Ishikawa (cell line): Measurements from ENCODE around the gene SLC12A6.
A peak's percentile ranks its signal among the peaks of the same experiment; 100 is the strongest.

Experiments used
- CEBPB ChIP-seq: IDR thresholded peaks from 2 replicates; pipeline ENCODE4 v1.6.1; 2012
- CREB1 ChIP-seq: IDR thresholded peaks from 2 replicates; pipeline ENCODE4 v1.6.1; 2012; ENCODE audit warnings: low read depth
- EGR1 ChIP-seq: IDR thresholded peaks from 2 replicates; pipeline ENCODE4 v1.6.1; 2012
- EP300 ChIP-seq: IDR thresholded peaks from 2 replicates; pipeline ENCODE4 v1.6.1; 2012; ENCODE audit warnings: borderline replicate concordance
- FOXM1 ChIP-seq: IDR thresholded peaks from 2 replicates; pipeline ENCODE4 v1.6.1; 2012; ENCODE audit warnings: low read depth, borderline replicate concordance
- MAX ChIP-seq: IDR thresholded peaks from 2 replicates; pipeline ENCODE4 v1.6.1; 2012
- NFIC ChIP-seq: IDR thresholded peaks from 2 replicates; pipeline ENCODE4 v1.6.1; 2012
- RAD21 ChIP-seq: IDR thresholded peaks from 2 replicates; pipeline ENCODE4 v1.6.1; 2012; ENCODE audit warnings: low read depth
- REST ChIP-seq: IDR thresholded peaks from 2 replicates; pipeline ENCODE4 v1.6.1; 2012; ENCODE audit warnings: low read depth, mild to moderate bottlenecking
- TAF1 ChIP-seq: IDR thresholded peaks from 2 replicates; pipeline ENCODE4 v1.6.1; 2012; ENCODE audit warnings: low read depth, mild to moderate bottlenecking
- TCF12 ChIP-seq: IDR thresholded peaks from 2 replicates; pipeline ENCODE4 v1.6.1; 2012; ENCODE audit warnings: low read depth
- TEAD4 ChIP-seq: IDR thresholded peaks from 2 replicates; pipeline ENCODE4 v1.6.1; 2012
- USF1 ChIP-seq: IDR thresholded peaks from 2 replicates; pipeline ENCODE4 v1.6.1; 2012
- YY1 ChIP-seq: IDR thresholded peaks from 2 replicates; pipeline ENCODE4 v1.6.1; 2012; ENCODE audit warnings: low read depth
- ZBTB7A ChIP-seq: IDR thresholded peaks from 2 replicates; pipeline ENCODE4 v1.6.1; 2012; ENCODE audit warnings: low read depth

The SLC12A6 gene

GRCh38 chr15:34337557-34338306, at the start of gene SLC12A6:
Gene SLC12A6 (minus strand): TSS chr15:34337781. CDS start chr15:34336680, 1,101 bp downstream.
- TF ChIP-seq TCF12 (no peak), MAX (no peak), CREB1 (no peak), ZBTB7A (peak; percentile 63), RAD21 (no peak), EGR1 (no peak), FOXM1 (no peak), TAF1 (0 out of 2 replicates have a peak, but pooled peaks have one; percentile 44), TEAD4 (no peak)

GRCh38 chr15:34376856-34377255, 39.3 kb upstream of the SLC12A6 start:
- no peak for TF ChIP-seq REST
- no peak for TF ChIP-seq USF1
- TF ChIP-seq ZBTB7A = no peak
- TF ChIP-seq FOXM1 = no peak
- no peak for TF ChIP-seq NFIC
- TF ChIP-seq CREB1 = no peak
- TF ChIP-seq EP300 = no peak
- no peak for TF ChIP-seq YY1
- TF ChIP-seq RAD21 = no peak
- TF ChIP-seq TCF12 = no peak
- no peak for TF ChIP-seq TEAD4

GRCh38 chr15:34374816-34375215, 37.2 kb upstream of the SLC12A6 start:
- TF ChIP-seq NFIC (no peak), YY1 (no peak), EGR1 (no peak), MAX (no peak), USF1 (no peak), CEBPB (no peak), TEAD4 (no peak), ZBTB7A (no peak), RAD21 (no peak), TAF1 (no peak), CREB1 (no peak), FOXM1 (no peak), EP300 (no peak), REST (no peak), TCF12 (no peak)

GRCh38 chr15:34373951-34374350, 36.4 kb upstream of the SLC12A6 start:
- no peak for TF ChIP-seq USF1
- TF ChIP-seq TAF1 = no peak
- TF ChIP-seq EP300 = no peak
- TF ChIP-seq CREB1 = no peak
- TF ChIP-seq TEAD4 = no peak
- TF ChIP-seq NFIC = no peak
- TF ChIP-seq REST = no peak
- TF ChIP-seq ZBTB7A = no peak
- TF ChIP-seq MAX = no peak
- TF ChIP-seq RAD21 = no peak
- no peak for TF ChIP-seq YY1
- no peak for TF ChIP-seq FOXM1
- no peak for TF ChIP-seq TCF12
- no peak for TF ChIP-seq CEBPB
- no peak for TF ChIP-seq EGR1
